DOHH2 (cell line): ENCODE measurements around the gene PRX.

Experiments
- H3F3A ChIP-seq: fragments of 200-600 bp; sonication (generic), shearing (Covaris generic); 2 replicates; pipeline ENCODE4 v1.6.0; 2016; ENCODE audit warnings: antibody characterized with exemption, mild to moderate bottlenecking; ENCODE audit not compliant: control insufficient read depth, insufficient read depth
- H3K27ac ChIP-seq: fragments of 200-600 bp; sonication (generic); 2 replicates; pipeline ENCODE4 v1.5.1; 2014; ENCODE audit warnings: low read depth, mild to moderate bottlenecking, low read length, moderate library complexity
- H3K27me3 ChIP-seq: fragments of 200-600 bp; sonication (generic); 2 replicates; pipeline ENCODE4 v1.6.1; 2014; ENCODE audit warnings: mild to moderate bottlenecking, low read length, mixed read lengths; ENCODE audit not compliant: control insufficient read depth
- H3K36me3 ChIP-seq: fragments of 200-600 bp; sonication (generic); 2 replicates; pipeline ENCODE4 v1.6.1; 2014; ENCODE audit warnings: mild to moderate bottlenecking, low read length, moderate library complexity, mixed read lengths; ENCODE audit not compliant: control insufficient read depth
- H3K4me1 ChIP-seq: fragments of 200-600 bp; sonication (generic); 2 replicates; pipeline ENCODE4 v1.6.1; 2014; ENCODE audit warnings: mild to moderate bottlenecking, low read length, mixed read lengths; ENCODE audit not compliant: control insufficient read depth
- H3K4me2 ChIP-seq: fragments of 200-600 bp; sonication (generic); 2 replicates; pipeline ENCODE4 v1.6.0; 2014; ENCODE audit warnings: mild to moderate bottlenecking, low read length, moderate library complexity
- H3K4me3 ChIP-seq: fragments of 200-600 bp; sonication (generic); 2 replicates; pipeline ENCODE4 v1.5.1; 2014; ENCODE audit warnings: mild to moderate bottlenecking, low read length, mixed read lengths
- H3K79me2 ChIP-seq: fragments of 200-600 bp; sonication (generic); 2 replicates; pipeline ENCODE4 v1.6.1; 2014; ENCODE audit warnings: mild to moderate bottlenecking, low read length, mixed read lengths; ENCODE audit not compliant: control insufficient read depth
- H3K9me2 ChIP-seq: fragments of 200-600 bp; sonication (generic); replicated peaks from 2 replicates; pipeline ENCODE4 v1.6.1; 2014; ENCODE audit warnings: mild to moderate bottlenecking, low read length, mixed read lengths; ENCODE audit not compliant: control insufficient read depth
- H3K9me3 ChIP-seq: fragments of 200-600 bp; sonication (generic); 2 replicates; pipeline ENCODE4 v1.6.1; 2014; ENCODE audit warnings: antibody characterized with exemption, low read length, mixed read lengths; ENCODE audit not compliant: control insufficient read depth, insufficient read depth
- H4K20me1 ChIP-seq: fragments of 200-600 bp; sonication (generic); 2 replicates; pipeline ENCODE4 v1.6.0; 2014; ENCODE audit warnings: low read depth, mild to moderate bottlenecking, antibody characterized with exemption, low read length, moderate library complexity; ENCODE audit not compliant: control insufficient read depth, insufficient read depth
- CTCF ChIP-seq: fragments of 200-600 bp; sonication (generic); IDR thresholded peaks from one replicate; pipeline ENCODE4 v1.5.1; 2014; ENCODE audit warnings: antibody characterized with exemption, mild to moderate bottlenecking, low read depth, low read length; ENCODE audit not compliant: poor library complexity, severe bottlenecking
- EZH2phosphoT487 ChIP-seq: fragments of 200-600 bp; sonication (generic); IDR thresholded peaks from 2 replicates; pipeline ENCODE4 v1.6.1; 2017; ENCODE audit warnings: borderline replicate concordance, mild to moderate bottlenecking, antibody characterized with exemption, low read length, moderate library complexity, mixed read lengths

Gene PRX

GRCh38 chr19:40379446-40380198 lies 33.6 kb downstream of the PRX start:
- no peaks in the 10 kb centered on the region for H3F3A ChIP-seq
- no peak for TF ChIP-seq EZH2phosphoT487
- H3K4me1 ChIP-seq = no peaks in the 10 kb centered on the region
- H3K4me2 ChIP-seq = no peak overlapping the region
- H3K27ac ChIP-seq = no peak overlapping the region
- H3K9me2 ChIP-seq = no peaks in the 10 kb centered on the region
- H3K36me3 ChIP-seq = no peaks in the 10 kb centered on the region
- H3K4me3 ChIP-seq = no peak overlapping the region
- H4K20me1 ChIP-seq = no peaks in the 10 kb centered on the region
- H3K79me2 ChIP-seq = no peaks in the 10 kb centered on the region
- no peaks in the 10 kb centered on the region for H3K9me3 ChIP-seq
- H3K27me3 ChIP-seq = no peaks in the 10 kb centered on the region

DNA sequence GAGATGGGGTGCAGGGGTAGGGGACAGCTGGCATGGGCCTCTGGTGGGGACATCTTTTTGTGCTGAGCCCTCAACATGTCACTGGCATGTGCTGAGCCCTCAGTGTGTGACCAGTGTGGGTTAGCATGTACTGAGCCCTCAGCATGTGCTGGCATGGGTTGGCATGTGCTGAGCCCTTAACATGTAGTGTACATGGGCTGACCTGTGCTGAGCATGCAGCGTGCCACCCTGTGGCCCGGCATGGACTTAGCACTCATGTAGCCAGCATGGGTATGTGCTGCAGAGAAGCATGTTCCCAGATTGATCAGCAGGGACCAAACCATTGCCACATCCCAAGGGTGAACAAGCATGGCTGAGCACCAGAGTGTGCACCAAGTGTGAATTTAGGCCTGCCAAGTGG lies 34.7 kb downstream of the PRX start:
- H4K20me1 ChIP-seq = no peaks in the 10 kb centered on the region
- no peak for TF ChIP-seq CTCF
- TF ChIP-seq EZH2phosphoT487 = no peak
- no peaks in the 10 kb centered on the region for H3K9me2 ChIP-seq
- H3K4me1 ChIP-seq = no peaks in the 10 kb centered on the region
- no peak overlapping the region for H3K4me3 ChIP-seq
- no peaks in the 10 kb centered on the region for H3K9me3 ChIP-seq
- H3K27ac ChIP-seq = no peak overlapping the region
- H3F3A ChIP-seq = no peaks in the 10 kb centered on the region
- H3K36me3 ChIP-seq = no peaks in the 10 kb centered on the region
- H3K79me2 ChIP-seq = no peaks in the 10 kb centered on the region
- no peaks in the 10 kb centered on the region for H3K27me3 ChIP-seq
- H3K4me2 ChIP-seq = no peak overlapping the region

DNA sequence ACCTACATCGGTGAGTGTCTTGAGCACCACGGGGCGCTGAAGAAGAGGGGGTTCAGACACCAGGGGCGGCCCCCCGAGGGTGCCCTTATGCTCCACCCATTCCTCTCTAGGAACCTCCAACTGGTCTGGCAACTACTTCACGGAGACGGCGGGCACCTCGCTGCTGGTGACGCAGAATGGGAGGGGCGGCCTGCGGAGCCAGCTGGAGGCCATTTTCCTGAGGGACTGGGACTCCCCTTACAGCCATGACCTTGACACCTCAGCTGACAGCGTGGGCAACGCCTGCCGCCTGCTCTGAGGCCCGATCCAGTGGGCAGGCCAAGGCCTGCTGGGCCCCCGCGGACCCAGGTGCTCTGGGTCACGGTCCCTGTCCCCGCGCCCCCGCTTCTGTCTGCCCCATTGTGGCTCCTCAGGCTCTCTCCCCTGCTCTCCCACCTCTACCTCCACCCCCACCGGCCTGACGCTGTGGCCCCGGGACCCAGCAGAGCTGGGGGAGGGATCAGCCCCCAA lies 35.2 kb downstream of the PRX start:
- no peaks in the 10 kb centered on the region for H3K36me3 ChIP-seq
- TF ChIP-seq EZH2phosphoT487 = no peak
- TF ChIP-seq CTCF = no peak

DNA sequence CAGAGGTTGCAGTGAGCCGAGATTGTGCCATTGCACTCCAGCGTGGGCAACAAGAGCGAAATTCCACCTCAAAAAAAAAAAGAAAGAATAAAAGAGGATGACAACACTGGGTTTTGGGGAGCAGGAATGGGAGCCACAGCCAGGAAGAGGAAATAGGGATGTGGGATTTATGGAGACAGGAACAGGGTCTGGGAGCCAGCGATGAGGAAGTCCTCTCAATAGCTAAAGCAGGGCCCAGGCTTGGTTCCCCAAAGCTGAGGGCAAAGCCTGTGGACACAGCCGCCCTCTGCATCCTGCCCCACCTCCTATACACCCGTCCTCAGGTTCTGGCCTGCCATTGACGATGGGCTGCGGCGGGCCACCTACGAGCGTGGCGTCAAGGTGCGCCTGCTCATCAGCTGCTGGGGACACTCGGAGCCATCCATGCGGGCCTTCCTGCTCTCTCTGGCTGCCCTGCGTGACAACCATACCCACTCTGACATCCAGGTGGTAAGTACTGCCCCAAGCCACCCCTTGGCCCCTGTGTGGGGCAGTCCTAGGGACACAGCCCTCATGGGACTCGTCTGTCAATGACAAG lies 36.8 kb downstream of the PRX start:
- no peaks in the 10 kb centered on the region for H3K9me2 ChIP-seq
- no peak overlapping the region for H3K27ac ChIP-seq
- TF ChIP-seq EZH2phosphoT487 = no peak
- no peak for TF ChIP-seq CTCF
- H3K36me3 ChIP-seq = no peaks in the 10 kb centered on the region
- H4K20me1 ChIP-seq = no peaks in the 10 kb centered on the region
- H3K4me1 ChIP-seq = peaks cover 13% of the 10 kb centered on the region
- no peaks in the 10 kb centered on the region for H3K27me3 ChIP-seq
- no peaks in the 10 kb centered on the region for H3K79me2 ChIP-seq
- H3K4me2 ChIP-seq = no peak overlapping the region
- no peak overlapping the region for H3K4me3 ChIP-seq
- no peaks in the 10 kb centered on the region for H3K9me3 ChIP-seq
- H3F3A ChIP-seq = no peaks in the 10 kb centered on the region

More for the DNA sequence above, 35.2 kb downstream of the PRX start:
- Histone ChIP-seq H3F3A (no peaks in the 10 kb centered on the region), H3K4me2 (no peak overlapping the region), H3K4me3 (no peak overlapping the region), H3K27ac (no peak overlapping the region), H3K79me2 (no peaks in the 10 kb centered on the region), H3K27me3 (no peaks in the 10 kb centered on the region), H3K4me1 (peaks cover 3% of the 10 kb centered on the region), H3K9me3 (no peaks in the 10 kb centered on the region), H4K20me1 (no peaks in the 10 kb centered on the region), H3K9me2 (no peaks in the 10 kb centered on the region)
